GM13977 (cell line): ENCODE data around the gene MEN1.

Experiments
- DNase-seq: peaks from one replicate; pipeline ENCODE4 v3.0.0; 2012; ENCODE audit warnings: low spot score
- in situ Hi-C: fragments of 300-500 bp; cut with MboI; formaldehyde crosslinking; loops from one replicate; pipeline ENCODE4 v1.12.0; 2022; ENCODE audit warnings: low sequenced_read_pairs, low pct_unique_long_range_greater_than_20kb, mixed read lengths, inconsistent platforms; ENCODE audit not compliant: unreplicated experiment
- TF ChIP-seq, protein P1 (sequence below): IDR thresholded peaks from 2 replicates; pipeline ENCODE4 v1.5.1; 2012; ENCODE audit warnings: mild to moderate bottlenecking, control low read depth; ENCODE audit not compliant: insufficient read depth; ENCODE audit errors: extremely low read depth, missing control alignments

MEN1 gene

DNA sequence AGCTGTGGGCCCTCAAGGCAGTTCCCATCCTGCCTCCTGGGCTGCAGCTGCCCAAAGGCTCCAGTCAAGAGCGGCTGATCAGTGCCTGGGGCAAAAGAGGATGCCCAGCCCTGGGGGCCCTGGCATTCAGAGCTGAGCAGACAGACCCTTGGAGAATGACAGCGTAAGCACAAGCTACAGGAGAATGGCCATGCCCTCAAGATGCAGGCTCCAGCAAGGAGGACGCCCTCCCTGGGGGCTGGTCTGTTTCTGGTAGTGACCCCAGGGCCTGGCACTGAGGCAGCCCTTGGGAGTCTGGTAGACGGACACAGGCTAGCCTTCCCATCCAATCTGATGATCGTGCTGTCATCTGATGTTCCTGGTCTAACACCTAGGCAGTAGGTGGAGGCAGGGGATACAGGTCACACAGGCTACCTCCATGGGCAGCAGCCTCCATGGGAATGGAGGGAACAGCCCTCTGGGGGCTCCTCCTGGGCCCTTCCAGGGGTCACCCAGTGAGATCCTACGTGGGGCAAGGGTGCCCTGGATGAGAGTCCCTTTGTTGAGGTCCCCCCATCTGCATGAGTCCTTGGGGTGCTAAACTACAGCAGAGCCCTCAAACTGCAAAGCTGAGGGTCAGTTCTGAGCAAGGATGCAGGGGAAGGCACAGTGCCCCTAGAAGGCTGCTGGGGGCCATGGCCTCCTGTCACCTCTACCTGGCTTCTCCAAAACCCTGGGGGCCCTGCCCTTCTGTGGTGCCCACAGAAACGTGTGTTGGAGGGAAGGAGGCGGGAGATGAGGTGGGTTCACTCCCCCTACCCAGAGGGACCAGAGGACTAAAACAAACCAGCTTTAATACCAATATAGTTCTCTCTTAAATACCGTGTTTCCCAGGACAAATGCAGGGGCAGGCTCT, 21.8 kb downstream of the MEN1 start:
- TF ChIP-seq, protein P1, sequence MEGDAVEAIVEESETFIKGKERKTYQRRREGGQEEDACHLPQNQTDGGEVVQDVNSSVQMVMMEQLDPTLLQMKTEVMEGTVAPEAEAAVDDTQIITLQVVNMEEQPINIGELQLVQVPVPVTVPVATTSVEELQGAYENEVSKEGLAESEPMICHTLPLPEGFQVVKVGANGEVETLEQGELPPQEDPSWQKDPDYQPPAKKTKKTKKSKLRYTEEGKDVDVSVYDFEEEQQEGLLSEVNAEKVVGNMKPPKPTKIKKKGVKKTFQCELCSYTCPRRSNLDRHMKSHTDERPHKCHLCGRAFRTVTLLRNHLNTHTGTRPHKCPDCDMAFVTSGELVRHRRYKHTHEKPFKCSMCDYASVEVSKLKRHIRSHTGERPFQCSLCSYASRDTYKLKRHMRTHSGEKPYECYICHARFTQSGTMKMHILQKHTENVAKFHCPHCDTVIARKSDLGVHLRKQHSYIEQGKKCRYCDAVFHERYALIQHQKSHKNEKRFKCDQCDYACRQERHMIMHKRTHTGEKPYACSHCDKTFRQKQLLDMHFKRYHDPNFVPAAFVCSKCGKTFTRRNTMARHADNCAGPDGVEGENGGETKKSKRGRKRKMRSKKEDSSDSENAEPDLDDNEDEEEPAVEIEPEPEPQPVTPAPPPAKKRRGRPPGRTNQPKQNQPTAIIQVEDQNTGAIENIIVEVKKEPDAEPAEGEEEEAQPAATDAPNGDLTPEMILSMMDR, result no peak
- DNase-seq, result peak; percentile 18
- in situ Hi-C loops, result no loop called here

DNA sequence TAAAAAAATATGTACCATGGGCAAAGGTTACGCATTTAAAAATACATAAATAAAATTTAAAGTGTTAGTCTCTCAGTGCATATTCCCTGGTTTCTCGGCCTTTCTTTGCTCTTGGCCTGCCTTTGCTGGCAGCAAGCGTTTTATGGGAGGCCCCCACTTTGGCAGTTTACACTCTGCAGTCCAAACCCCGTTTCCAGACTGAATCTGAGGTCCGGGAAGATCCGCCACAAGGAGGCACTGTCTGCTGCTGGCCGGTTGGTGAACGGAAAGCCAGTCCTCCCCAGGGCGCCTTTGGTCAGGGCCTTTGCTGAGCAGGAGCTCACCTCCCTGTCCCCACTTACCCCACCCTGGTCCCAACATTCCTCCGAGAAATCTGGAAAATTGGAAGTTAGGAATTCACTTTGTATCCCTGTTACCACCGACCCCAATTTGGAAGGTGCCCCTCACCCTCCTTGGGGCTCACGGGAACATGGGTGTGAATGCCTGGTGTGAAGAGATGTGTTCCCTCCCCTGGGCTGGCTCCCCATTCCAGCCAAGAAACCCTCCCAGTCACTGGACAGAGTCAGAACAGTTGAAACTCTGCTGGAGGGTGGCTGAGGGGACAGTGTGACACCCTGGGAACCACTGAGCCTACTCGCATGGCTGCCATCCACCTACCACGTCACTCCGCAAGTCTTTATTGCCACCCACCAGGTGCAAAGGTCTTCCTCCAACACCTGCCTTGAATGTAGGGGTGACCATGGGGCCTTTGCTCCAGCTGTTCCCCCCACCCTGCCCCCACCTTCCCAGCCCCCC, 22.6 kb downstream of the MEN1 start:
- in situ Hi-C loops, result no loop called here
- peak; percentile 82 for DNase-seq
- TF ChIP-seq, protein P1, result peak; percentile 84

DNA sequence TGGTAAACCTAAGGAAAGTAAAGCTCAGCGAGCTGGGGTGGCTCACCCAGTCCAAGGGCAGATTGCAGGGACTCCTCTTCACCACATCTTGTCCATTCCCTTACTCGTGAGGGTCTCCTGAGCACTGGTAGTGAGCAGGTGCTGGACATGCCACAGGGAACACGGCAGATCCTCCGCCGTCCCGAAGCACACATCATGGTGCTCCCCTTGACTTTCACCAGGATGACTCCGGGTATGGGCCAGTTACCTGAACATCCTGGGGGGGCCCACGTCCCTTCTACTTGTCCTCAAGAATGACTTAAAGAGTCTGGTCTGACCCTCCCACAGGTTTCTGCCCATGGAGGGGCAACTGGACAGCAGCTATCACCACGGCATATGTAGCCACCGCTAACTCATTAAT, 24.0 kb downstream of the MEN1 start:
- TF ChIP-seq, protein P1, result no peak
- in situ Hi-C loops, result no loop called here
- DNase-seq, result no peak

DNA sequence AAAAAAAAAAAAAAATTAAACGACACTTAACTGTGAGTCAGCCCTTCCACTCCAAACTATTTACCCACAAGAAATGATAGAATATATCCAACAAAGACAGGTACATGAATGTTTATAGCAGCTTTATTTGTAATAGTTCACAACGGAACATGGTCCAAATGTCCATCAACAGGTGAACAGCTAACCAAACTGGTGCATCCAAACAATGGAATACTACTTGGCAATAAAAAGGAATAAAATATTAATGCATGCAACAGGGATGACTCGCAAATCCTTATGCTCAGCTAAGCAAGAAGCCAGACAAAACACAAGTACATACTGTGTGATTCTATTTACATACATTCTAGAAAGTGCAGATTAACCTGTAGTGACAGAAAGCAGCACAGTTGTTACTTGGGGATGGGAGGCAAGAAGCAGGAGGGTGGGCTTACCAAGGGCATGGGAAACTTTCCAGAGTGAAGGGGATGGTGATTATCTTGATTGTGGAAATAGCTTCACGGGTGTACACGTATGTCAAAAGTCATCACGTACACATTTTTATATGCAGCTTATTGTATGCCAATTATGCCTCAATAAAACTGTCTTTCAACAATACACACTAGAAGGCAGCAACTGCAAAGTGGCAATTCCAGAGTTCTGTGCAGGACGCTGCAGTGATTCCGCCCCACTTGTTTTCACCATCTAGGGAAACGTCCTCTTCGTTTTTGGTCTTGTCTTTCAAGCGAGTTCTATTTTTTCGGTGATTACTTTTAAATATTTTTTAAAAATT, 25.4 kb downstream of the MEN1 start:
- in situ Hi-C loops, result no loop called here
- no peak for DNase-seq
- TF ChIP-seq, protein P1, result no peak

DNA sequence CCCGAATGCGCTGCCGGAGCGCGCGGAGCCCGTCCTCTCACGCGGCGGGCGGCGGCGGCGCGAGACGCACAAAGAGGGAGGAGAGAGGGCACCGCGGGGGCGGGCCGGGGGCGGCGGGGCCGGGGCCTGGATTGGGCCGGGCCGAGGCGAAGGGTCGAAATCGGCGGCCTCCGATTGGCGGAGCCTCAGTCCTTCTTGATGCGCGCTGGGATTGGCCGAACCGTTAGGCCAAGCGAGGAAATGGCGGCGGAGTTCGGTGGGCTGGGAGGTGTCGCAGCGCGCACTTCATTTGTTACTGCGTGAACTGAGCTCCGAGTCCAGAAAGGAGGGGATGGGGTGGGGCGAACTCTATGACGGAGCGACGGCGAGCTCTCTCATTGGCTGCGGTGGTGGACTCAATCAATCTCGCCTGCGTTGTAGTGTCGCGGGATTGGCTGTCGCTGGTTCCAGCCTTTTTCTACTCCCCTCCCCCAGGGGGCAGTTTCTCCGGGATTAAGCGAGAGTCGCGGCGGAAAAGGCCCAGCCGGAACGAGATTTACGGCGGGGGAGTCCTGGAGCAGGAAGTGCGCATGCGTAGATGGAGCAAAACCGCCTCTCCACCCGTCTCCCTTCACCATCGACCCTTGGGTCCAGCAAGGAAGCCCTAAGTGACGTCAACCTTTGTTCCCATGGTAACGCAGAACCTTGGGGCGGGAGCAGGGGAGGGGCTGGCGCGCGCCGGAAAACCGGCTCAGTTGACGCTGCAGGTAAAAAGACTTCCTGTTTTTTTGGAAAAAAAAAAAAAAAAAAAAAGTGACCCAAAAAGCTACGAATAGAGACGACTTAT, 31.7 kb downstream of the MEN1 start, which contains the start of gene SF1:
TSS of gene SF1 (minus strand) at position 70 of the 826 bp plus-strand sequence. CDS start 150 bp downstream, outside the sequence.
- TF ChIP-seq, protein P1, result peak; percentile 16
- in situ Hi-C loops, result no loop called here
- DNase-seq, result peak; percentile 97
